ENCODE data around the gene GMDS. TPM values are rescaled to one million over a fixed set of nuclear protein-coding genes. Genes with fewer than 3 reads are reported as not detected.

Gene GMDS
- total and polyA plus RNA-seq, 2 donors (not counting 1 experiment from before 2014, with no cell fraction given), result 11.5 to 16.4 TPM

GRCh38 chr6:1906609-1907008 is 338.8 kb downstream of the GMDS start:
- CTCF ChIA-PET, result no interaction called here

GRCh38 chr6:1906014-1906413 is 339.4 kb downstream of the GMDS start:
- DNase-seq (no peak), ATAC-seq (ENCODE audit: low read depth) (no peak)
- no peaks in the 10 kb centered on the region for H3K9me3 ChIP-seq (ENCODE audit: control extremely low read depth in 1 of 3, control insufficient read depth in 2 of 3, insufficient read depth in 1 of 3, low read length in 2 of 3)
- no CpG with 5 or more reads among the region's 1 CpG for WGBS (ENCODE audit: insufficient coverage)
- no peaks in the 10 kb centered on the region for H3K27me3 ChIP-seq (replicated peaks in 1 of 4; ENCODE audit: control extremely low read depth in 1 of 4, control insufficient read depth in 3 of 4, insufficient read depth in 4 of 4, low read length in 3 of 4)
- TF ChIP-seq, protein P1, sequence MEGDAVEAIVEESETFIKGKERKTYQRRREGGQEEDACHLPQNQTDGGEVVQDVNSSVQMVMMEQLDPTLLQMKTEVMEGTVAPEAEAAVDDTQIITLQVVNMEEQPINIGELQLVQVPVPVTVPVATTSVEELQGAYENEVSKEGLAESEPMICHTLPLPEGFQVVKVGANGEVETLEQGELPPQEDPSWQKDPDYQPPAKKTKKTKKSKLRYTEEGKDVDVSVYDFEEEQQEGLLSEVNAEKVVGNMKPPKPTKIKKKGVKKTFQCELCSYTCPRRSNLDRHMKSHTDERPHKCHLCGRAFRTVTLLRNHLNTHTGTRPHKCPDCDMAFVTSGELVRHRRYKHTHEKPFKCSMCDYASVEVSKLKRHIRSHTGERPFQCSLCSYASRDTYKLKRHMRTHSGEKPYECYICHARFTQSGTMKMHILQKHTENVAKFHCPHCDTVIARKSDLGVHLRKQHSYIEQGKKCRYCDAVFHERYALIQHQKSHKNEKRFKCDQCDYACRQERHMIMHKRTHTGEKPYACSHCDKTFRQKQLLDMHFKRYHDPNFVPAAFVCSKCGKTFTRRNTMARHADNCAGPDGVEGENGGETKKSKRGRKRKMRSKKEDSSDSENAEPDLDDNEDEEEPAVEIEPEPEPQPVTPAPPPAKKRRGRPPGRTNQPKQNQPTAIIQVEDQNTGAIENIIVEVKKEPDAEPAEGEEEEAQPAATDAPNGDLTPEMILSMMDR (IDR thresholded peaks at IDR 0.05), result no peak
- TF ChIP-seq EZH2 (IDR thresholded peaks at IDR 0.05; ENCODE audit: borderline replicate concordance, insufficient read depth, low read depth, low read length, poor library complexity, severe bottlenecking), result no peak
- no peak overlapping the region for H3K27ac ChIP-seq (ENCODE audit: low read length in 2 of 2)
- no peaks in the 10 kb centered on the region for H3K4me1 ChIP-seq (ENCODE audit: control insufficient read depth in 2 of 2, insufficient read depth in 2 of 2, low read length in 2 of 2)
- no peak overlapping the region for H3K4me2 ChIP-seq (replicated peaks; ENCODE audit: low read depth, low read length, poor library complexity, severe bottlenecking)
- no peaks in the 10 kb centered on the region for H3K36me3 ChIP-seq (replicated peaks in 1 of 2; ENCODE audit: control extremely low read depth in 1 of 2, control insufficient read depth in 1 of 2, extremely low read depth in 1 of 2, insufficient read depth in 2 of 2, low read length in 1 of 2)
- no peaks in the 10 kb centered on the region for H3K79me2 ChIP-seq (ENCODE audit: control insufficient read depth, insufficient read depth, low read length)
- CTCF ChIA-PET, result no interaction called here
- no peak overlapping the region for H3K9ac ChIP-seq (ENCODE audit: low read length)
- POLR2A ChIA-PET, result no interaction called here
- no peak overlapping the region for H3K27ac Mint-ChIP-seq
- no peak overlapping the region for H2AFZ ChIP-seq (ENCODE audit: insufficient read depth, low read depth, low read length, poor library complexity, severe bottlenecking)
- H3K4me3 ChIP-seq (ENCODE audit: control extremely low read depth in 1 of 5, extremely low read depth in 1 of 5, insufficient read depth in 1 of 5, low read depth in 2 of 5, low read length in 4 of 5), result no peak overlapping the region
- H3K27me3 Mint-ChIP-seq, result no peaks in the 10 kb centered on the region
- intact Hi-C loops (cut with micrococcal nuclease), result no loop called here
- H3K4me3 Mint-ChIP-seq, result no peak overlapping the region
- H3K9me3 Mint-ChIP-seq (ENCODE audit: insufficient read depth), result no peaks in the 10 kb centered on the region
- no peaks in the 10 kb centered on the region for H4K20me1 ChIP-seq (ENCODE audit: control insufficient read depth, insufficient read depth, low read length, poor library complexity, severe bottlenecking)
- H3K4me1 Mint-ChIP-seq, result no peaks in the 10 kb centered on the region

More at GRCh38 chr6:1906609-1907008, 338.8 kb downstream of the GMDS start:
- Mint-ChIP-seq H3K4me1 (no peaks in the 10 kb centered on the region), H3K4me3 (no peak overlapping the region), H3K27me3 (no peaks in the 10 kb centered on the region), H3K9me3 (ENCODE audit: insufficient read depth) (no peaks in the 10 kb centered on the region), H3K27ac (no peak overlapping the region)
- no peak overlapping the region for H3K27ac ChIP-seq (ENCODE audit: low read length in 2 of 2)
- 98% methylated on average over 4 of the region's 6 CpGs for WGBS (ENCODE audit: insufficient coverage)
- no peak overlapping the region for H3K4me3 ChIP-seq (ENCODE audit: control extremely low read depth in 1 of 5, extremely low read depth in 1 of 5, insufficient read depth in 1 of 5, low read depth in 2 of 5, low read length in 4 of 5)
- H3K4me1 ChIP-seq (ENCODE audit: control insufficient read depth in 2 of 2, insufficient read depth in 2 of 2, low read length in 2 of 2), result no peaks in the 10 kb centered on the region
- H4K20me1 ChIP-seq (ENCODE audit: control insufficient read depth, insufficient read depth, low read length, poor library complexity, severe bottlenecking), result no peaks in the 10 kb centered on the region
- H3K27me3 ChIP-seq (replicated peaks in 1 of 4; ENCODE audit: control extremely low read depth in 1 of 4, control insufficient read depth in 3 of 4, insufficient read depth in 4 of 4, low read length in 3 of 4), result no peaks in the 10 kb centered on the region
- no peak overlapping the region for H2AFZ ChIP-seq (ENCODE audit: insufficient read depth, low read depth, low read length, poor library complexity, severe bottlenecking)
- no peaks in the 10 kb centered on the region for H3K36me3 ChIP-seq (replicated peaks in 1 of 2; ENCODE audit: control extremely low read depth in 1 of 2, control insufficient read depth in 1 of 2, extremely low read depth in 1 of 2, insufficient read depth in 2 of 2, low read length in 1 of 2)
- POLR2A ChIA-PET, result no interaction called here
- TF ChIP-seq EZH2 (IDR thresholded peaks at IDR 0.05; ENCODE audit: borderline replicate concordance, insufficient read depth, low read depth, low read length, poor library complexity, severe bottlenecking), result no peak
- TF ChIP-seq, protein P1 (IDR thresholded peaks at IDR 0.05), result no peak
- DNase-seq, result no peak
- H3K4me2 ChIP-seq (replicated peaks; ENCODE audit: low read depth, low read length, poor library complexity, severe bottlenecking), result no peak overlapping the region
- H3K9ac ChIP-seq (ENCODE audit: low read length), result no peak overlapping the region
- no peaks in the 10 kb centered on the region for H3K9me3 ChIP-seq (ENCODE audit: control extremely low read depth in 1 of 3, control insufficient read depth in 2 of 3, insufficient read depth in 1 of 3, low read length in 2 of 3)
- ATAC-seq (ENCODE audit: low read depth), result no peak
- no peaks in the 10 kb centered on the region for H3K79me2 ChIP-seq (ENCODE audit: control insufficient read depth, insufficient read depth, low read length)
- intact Hi-C loops (cut with micrococcal nuclease), result no loop called here
